A549 (cell line): Measurements from ENCODE around the gene SASH1.

Experiments used
- EP300 ChIP-seq, 2 experiments: fragments of >200 bp; sonication (Bioruptor Twin); formaldehyde crosslinking; IDR thresholded peaks; 2 replicates in 1 of 2; 3 replicates in 1 of 2; pipeline ENCODE4 v1.6.1; 2016 to 2017
- POLR2A ChIP-seq: IDR thresholded peaks from 2 replicates; pipeline ENCODE4 v1.6.1; 2012; ENCODE audit warnings: mild to moderate bottlenecking, low read length
- TF ChIP-seq, protein P1 (sequence below): fragments of 450-650 bp; IDR thresholded peaks from 2 replicates; pipeline ENCODE4 v1.6.1; 2014; ENCODE audit warnings: antibody characterized with exemption
- TF ChIP-seq, protein P2 (sequence below): fragments of >200 bp; sonication (Bioruptor Twin); formaldehyde crosslinking; IDR thresholded peaks from 3 replicates; pipeline ENCODE4 v1.5.1; 2016

DNA sequence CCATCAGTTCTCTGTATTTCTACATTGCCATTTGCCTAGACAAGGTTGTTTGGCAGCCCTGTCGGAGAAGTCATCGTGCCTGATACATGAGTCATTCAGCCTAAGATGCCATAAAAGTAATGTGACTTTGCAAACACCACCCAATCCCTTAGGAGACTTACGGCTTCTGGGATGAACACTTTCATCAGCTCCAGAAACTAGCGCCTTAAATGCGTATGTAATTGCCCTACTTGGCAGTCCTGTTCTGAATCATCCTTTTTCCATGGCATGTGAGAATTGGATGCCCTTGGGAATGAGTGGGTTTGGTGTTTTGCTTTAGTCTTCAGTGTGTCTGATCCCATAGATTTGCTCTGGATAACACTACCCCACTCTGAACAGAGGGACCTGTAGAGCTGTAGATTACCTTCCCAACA, 158.5 kb downstream of the SASH1 start:
- TF ChIP-seq, protein P1, sequence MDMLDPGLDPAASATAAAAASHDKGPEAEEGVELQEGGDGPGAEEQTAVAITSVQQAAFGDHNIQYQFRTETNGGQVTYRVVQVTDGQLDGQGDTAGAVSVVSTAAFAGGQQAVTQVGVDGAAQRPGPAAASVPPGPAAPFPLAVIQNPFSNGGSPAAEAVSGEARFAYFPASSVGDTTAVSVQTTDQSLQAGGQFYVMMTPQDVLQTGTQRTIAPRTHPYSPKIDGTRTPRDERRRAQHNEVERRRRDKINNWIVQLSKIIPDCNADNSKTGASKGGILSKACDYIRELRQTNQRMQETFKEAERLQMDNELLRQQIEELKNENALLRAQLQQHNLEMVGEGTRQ = no peak
- TF ChIP-seq, protein P2, sequence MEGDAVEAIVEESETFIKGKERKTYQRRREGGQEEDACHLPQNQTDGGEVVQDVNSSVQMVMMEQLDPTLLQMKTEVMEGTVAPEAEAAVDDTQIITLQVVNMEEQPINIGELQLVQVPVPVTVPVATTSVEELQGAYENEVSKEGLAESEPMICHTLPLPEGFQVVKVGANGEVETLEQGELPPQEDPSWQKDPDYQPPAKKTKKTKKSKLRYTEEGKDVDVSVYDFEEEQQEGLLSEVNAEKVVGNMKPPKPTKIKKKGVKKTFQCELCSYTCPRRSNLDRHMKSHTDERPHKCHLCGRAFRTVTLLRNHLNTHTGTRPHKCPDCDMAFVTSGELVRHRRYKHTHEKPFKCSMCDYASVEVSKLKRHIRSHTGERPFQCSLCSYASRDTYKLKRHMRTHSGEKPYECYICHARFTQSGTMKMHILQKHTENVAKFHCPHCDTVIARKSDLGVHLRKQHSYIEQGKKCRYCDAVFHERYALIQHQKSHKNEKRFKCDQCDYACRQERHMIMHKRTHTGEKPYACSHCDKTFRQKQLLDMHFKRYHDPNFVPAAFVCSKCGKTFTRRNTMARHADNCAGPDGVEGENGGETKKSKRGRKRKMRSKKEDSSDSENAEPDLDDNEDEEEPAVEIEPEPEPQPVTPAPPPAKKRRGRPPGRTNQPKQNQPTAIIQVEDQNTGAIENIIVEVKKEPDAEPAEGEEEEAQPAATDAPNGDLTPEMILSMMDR = no peak
- TF ChIP-seq POLR2A (no peak), EP300 (IDR thresholded peaks at IDR 0.05) (no peak)
